Measurements from ENCODE around the gene C12orf42. TPM values are rescaled to one million over a fixed set of nuclear protein-coding genes. Genes with fewer than 3 reads are reported as not detected.
"Not testable (repeated sequence)": the region's sequence is repeated elsewhere in the genome, so short reads cannot be mapped to it uniquely, and the experiment has no call there.

The C12orf42 gene
- total RNA-seq, 1 experiment from 2014 or later: not detected

DNA sequence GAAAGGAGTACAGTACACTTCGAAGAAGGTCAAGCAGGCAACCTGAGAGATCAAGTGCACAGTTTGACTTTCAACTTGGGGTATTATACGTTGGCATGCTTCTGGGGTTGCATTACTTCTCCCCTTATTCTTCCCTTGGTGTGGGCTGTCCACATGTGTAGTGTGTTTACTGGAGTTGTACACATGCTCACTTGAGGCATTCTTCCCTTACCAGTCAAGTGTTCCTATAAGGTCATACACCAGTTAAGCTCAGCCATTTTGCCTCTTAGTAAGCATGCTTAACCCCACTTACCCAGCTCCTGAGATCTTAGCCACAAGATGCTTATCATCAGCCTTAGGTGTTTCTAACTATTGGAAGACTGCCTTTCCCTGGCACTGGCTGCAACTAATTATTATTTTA is 63.8 kb downstream of the C12orf42 start:
- Histone ChIP-seq H3K4me3 (no peak overlapping the region), H3K27ac (no peak overlapping the region), H3K4me2 (no peak overlapping the region), H3K9me2 (ENCODE audit: insufficient read depth) (no peaks in the 10 kb centered on the region), H3K36me3 (ENCODE audit: low read depth) (no peaks in the 10 kb centered on the region), H3K9me3 (ENCODE audit: insufficient read depth, low read depth) (no peaks in the 10 kb centered on the region), H3F3A (ENCODE audit: insufficient read depth, low read depth) (no peaks in the 10 kb centered on the region), H2AFZ (no peak overlapping the region), H3K79me2 (ENCODE audit: low read depth) (no peaks in the 10 kb centered on the region), H3K4me1 (replicated peaks; ENCODE audit: insufficient read depth) (no peaks in the 10 kb centered on the region), H3K27me3 (ENCODE audit: insufficient read depth, low read depth) (no peaks in the 10 kb centered on the region), H4K20me1 (ENCODE audit: insufficient read depth) (no peaks in the 10 kb centered on the region)
- ChIA-PET CTCF (no interaction called here), POLR2A (ENCODE audit: unreplicated experiment) (no interaction called here)
- TF ChIP-seq, protein P1, sequence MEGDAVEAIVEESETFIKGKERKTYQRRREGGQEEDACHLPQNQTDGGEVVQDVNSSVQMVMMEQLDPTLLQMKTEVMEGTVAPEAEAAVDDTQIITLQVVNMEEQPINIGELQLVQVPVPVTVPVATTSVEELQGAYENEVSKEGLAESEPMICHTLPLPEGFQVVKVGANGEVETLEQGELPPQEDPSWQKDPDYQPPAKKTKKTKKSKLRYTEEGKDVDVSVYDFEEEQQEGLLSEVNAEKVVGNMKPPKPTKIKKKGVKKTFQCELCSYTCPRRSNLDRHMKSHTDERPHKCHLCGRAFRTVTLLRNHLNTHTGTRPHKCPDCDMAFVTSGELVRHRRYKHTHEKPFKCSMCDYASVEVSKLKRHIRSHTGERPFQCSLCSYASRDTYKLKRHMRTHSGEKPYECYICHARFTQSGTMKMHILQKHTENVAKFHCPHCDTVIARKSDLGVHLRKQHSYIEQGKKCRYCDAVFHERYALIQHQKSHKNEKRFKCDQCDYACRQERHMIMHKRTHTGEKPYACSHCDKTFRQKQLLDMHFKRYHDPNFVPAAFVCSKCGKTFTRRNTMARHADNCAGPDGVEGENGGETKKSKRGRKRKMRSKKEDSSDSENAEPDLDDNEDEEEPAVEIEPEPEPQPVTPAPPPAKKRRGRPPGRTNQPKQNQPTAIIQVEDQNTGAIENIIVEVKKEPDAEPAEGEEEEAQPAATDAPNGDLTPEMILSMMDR (conservative IDR thresholded peaks at IDR 0.05): no peak
- no peak for TF ChIP-seq EZH2 (IDR thresholded peaks at IDR 0.05; ENCODE audit: low read depth)
- DNase-seq: no peak
- intact Hi-C loops (cut with micrococcal nuclease; ENCODE audit: unreplicated experiment): no loop called here
- BruUV-seq (replicated peaks): no TSS peak

DNA sequence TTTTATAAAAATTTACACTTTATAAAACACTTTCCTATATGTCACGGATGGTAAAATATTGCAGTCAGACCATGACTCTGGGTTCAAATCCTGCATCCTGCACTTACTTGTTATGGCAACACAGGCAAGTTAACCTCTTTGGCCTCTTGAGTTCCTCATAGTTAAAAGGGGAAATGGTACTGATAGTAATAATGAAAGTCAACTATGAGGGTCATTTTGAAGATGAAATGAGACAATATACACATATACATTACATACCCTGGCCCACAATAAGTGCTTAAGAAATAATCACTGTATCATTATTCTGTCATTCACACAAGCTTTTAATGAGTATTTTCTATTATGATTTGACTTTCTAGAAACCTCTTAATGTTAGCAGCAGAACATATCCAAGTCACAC is 64.4 kb downstream of the C12orf42 start:
- Histone ChIP-seq H3K4me2 (no peak overlapping the region), H3K27ac (no peak overlapping the region), H2AFZ (no peak overlapping the region), H3F3A (ENCODE audit: insufficient read depth, low read depth) (no peaks in the 10 kb centered on the region), H3K27me3 (ENCODE audit: insufficient read depth, low read depth) (no peaks in the 10 kb centered on the region), H3K9me3 (ENCODE audit: insufficient read depth, low read depth) (no peaks in the 10 kb centered on the region), H3K36me3 (ENCODE audit: low read depth) (no peaks in the 10 kb centered on the region), H3K79me2 (ENCODE audit: low read depth) (no peaks in the 10 kb centered on the region), H3K9me2 (ENCODE audit: insufficient read depth) (no peaks in the 10 kb centered on the region), H4K20me1 (ENCODE audit: insufficient read depth) (no peaks in the 10 kb centered on the region), H3K4me3 (no peak overlapping the region), H3K4me1 (replicated peaks; ENCODE audit: insufficient read depth) (no peaks in the 10 kb centered on the region)
- BruUV-seq (replicated peaks): no TSS peak
- DNase-seq: no peak
- intact Hi-C loops (cut with micrococcal nuclease; ENCODE audit: unreplicated experiment): no loop called here
- CTCF ChIA-PET: no interaction called here
- POLR2A ChIA-PET (ENCODE audit: unreplicated experiment): no interaction called here
- TF ChIP-seq EZH2 (IDR thresholded peaks at IDR 0.05; ENCODE audit: low read depth): no peak
- TF ChIP-seq, protein P1 (conservative IDR thresholded peaks at IDR 0.05): no peak

DNA sequence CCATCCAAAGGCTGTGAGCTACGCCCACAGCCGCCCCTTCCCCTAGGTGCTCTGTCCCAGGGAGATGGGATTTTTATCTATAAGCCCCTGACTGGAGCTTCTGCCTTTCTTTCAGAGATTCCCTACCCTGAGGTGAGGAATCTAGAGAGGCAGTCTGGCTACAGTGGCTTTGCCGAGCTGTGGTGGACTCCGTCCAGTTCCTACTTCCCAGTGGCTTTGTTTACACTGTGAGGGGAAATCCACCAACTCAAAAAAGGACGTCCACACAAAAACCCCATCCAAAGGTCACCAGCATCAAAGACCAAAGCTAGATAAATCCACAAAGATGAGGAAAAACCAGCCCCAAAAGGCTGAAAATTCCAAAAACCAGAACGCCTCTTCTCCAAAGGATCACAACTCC is 70.1 kb downstream of the C12orf42 start:
- H3K36me3 ChIP-seq (ENCODE audit: low read depth); POLR2A ChIA-PET (ENCODE audit: unreplicated experiment); CTCF ChIA-PET; DNase-seq; H3K27me3 ChIP-seq (ENCODE audit: insufficient read depth, low read depth); H3K79me2 ChIP-seq (ENCODE audit: low read depth); H3K9me3 ChIP-seq (ENCODE audit: insufficient read depth, low read depth); H3F3A ChIP-seq (ENCODE audit: insufficient read depth, low read depth); intact Hi-C loops (cut with micrococcal nuclease; ENCODE audit: unreplicated experiment); H3K4me3 ChIP-seq; H3K4me1 ChIP-seq (replicated peaks; ENCODE audit: insufficient read depth); H3K9me2 ChIP-seq (ENCODE audit: insufficient read depth); H3K4me2 ChIP-seq; H3K27ac ChIP-seq; BruUV-seq (replicated peaks); H4K20me1 ChIP-seq (ENCODE audit: insufficient read depth): not testable (repeated sequence)
- peak overlapping the region; percentile 33; the same call in 1 of the 2 replicates for H2AFZ ChIP-seq

DNA sequence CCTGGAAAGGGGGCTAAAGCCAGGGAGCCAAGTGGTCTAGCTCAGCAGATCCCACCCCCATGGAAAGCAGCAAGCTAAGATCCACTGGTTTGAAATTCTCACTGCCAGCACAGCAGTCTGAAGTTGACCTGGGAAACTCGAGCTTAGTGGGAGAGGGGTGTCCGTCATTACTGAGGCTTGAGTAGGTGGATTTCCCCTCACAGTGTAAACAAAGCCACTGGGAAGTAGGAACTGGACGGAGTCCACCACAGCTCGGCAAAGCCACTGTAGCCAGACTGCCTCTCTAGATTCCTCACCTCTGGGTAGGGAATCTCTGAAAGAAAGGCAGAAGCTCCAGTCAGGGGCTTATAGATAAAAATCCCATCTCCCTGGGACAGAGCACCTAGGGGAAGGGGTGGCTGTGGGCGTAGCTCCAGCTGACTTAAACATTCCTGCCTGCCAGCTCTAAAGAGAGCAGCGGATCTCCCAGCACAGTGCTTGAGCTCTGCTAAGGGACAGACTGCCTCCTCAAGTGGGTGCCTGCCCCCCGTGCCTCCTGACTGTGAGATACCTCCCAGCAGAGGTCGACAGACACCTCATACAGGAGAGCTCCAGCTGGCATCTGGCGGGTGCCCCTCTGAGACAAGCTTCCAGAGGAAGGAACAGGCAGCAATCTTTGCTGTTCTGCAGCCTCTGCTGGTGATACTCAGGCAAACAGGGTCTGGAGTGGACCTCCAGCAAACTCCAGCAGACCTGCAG is 70.8 kb downstream of the C12orf42 start:
- H3K27ac ChIP-seq; H3K4me2 ChIP-seq; H3K27me3 ChIP-seq (ENCODE audit: insufficient read depth, low read depth); H3F3A ChIP-seq (ENCODE audit: insufficient read depth, low read depth); H3K36me3 ChIP-seq (ENCODE audit: low read depth); H4K20me1 ChIP-seq (ENCODE audit: insufficient read depth); POLR2A ChIA-PET (ENCODE audit: unreplicated experiment); H2AFZ ChIP-seq; H3K4me1 ChIP-seq (replicated peaks; ENCODE audit: insufficient read depth); H3K9me3 ChIP-seq (ENCODE audit: insufficient read depth, low read depth); H3K79me2 ChIP-seq (ENCODE audit: low read depth); H3K4me3 ChIP-seq; BruUV-seq (replicated peaks); DNase-seq; CTCF ChIA-PET; H3K9me2 ChIP-seq (ENCODE audit: insufficient read depth); intact Hi-C loops (cut with micrococcal nuclease; ENCODE audit: unreplicated experiment): not testable (repeated sequence)
